H9 (cell line): ENCODE data around the gene FBXO41. TPM values are rescaled to one million over a fixed set of nuclear protein-coding genes. Genes with fewer than 3 reads are reported as not detected.

Experiments
- DNase-seq: peaks from one replicate; pipeline ENCODE4 v3.0.0-alpha.2; 2017
- H2AFZ ChIP-seq: one replicate; pipeline ENCODE4 v1.6.1; 2013; ENCODE audit warnings: mild to moderate bottlenecking, low read length, control low read depth, moderate library complexity
- H2AK5ac ChIP-seq: 2 replicates; pipeline ENCODE4 v1.6.1; 2013; ENCODE audit warnings: low read length, control low read depth, mixed read lengths; ENCODE audit not compliant: insufficient read length
- H2BK120ac ChIP-seq: one replicate; pipeline ENCODE4 v1.6.1; 2013; ENCODE audit warnings: low read depth, mild to moderate bottlenecking, low read length, control low read depth, inconsistent platforms; ENCODE audit not compliant: poor library complexity, severe bottlenecking
- H2BK12ac ChIP-seq: 2 replicates; pipeline ENCODE4 v1.6.1; 2013; ENCODE audit warnings: low read length, control low read depth, mixed read lengths, low read depth; ENCODE audit not compliant: insufficient read length
- H2BK15ac ChIP-seq: 2 replicates; pipeline ENCODE4 v1.6.1; 2013; ENCODE audit warnings: low read depth, low read length, control low read depth
- H2BK20ac ChIP-seq: one replicate; pipeline ENCODE4 v1.6.1; 2013; ENCODE audit warnings: low read depth, mild to moderate bottlenecking, low read length, control low read depth, inconsistent platforms; ENCODE audit not compliant: poor library complexity, severe bottlenecking
- H2BK5ac ChIP-seq: 2 replicates; pipeline ENCODE4 v1.6.1; 2013; ENCODE audit warnings: low read length, control low read depth, mixed read lengths; ENCODE audit not compliant: insufficient read length
- H3K14ac ChIP-seq: 2 replicates; pipeline ENCODE4 v1.6.1; 2013; ENCODE audit warnings: low read length, control low read depth; ENCODE audit not compliant: insufficient read depth
- H3K18ac ChIP-seq: 2 replicates; pipeline ENCODE4 v1.6.1; 2013; ENCODE audit warnings: low read depth, mild to moderate bottlenecking, mixed read lengths, low read length, control low read depth; ENCODE audit not compliant: insufficient read length
- H3K23ac ChIP-seq: 2 replicates; pipeline ENCODE4 v1.6.1; 2013; ENCODE audit warnings: low read length, control low read depth, mixed read lengths, low read depth; ENCODE audit not compliant: insufficient read length
- H3K23me2 ChIP-seq: 2 replicates; pipeline ENCODE4 v1.6.1; 2013; ENCODE audit warnings: low read depth, mild to moderate bottlenecking, mixed read lengths, low read length, control low read depth; ENCODE audit not compliant: insufficient read length, poor library complexity, severe bottlenecking
- H3K27ac ChIP-seq: 2 replicates; pipeline ENCODE4 v1.5.1; 2013; ENCODE audit warnings: low read length, control low read depth, mixed read lengths, low read depth; ENCODE audit not compliant: insufficient read length
- H3K27me3 ChIP-seq: 2 replicates; pipeline ENCODE4 v1.6.1; 2013; ENCODE audit warnings: low read length, control low read depth, inconsistent platforms; ENCODE audit not compliant: insufficient read depth
- H3K4ac ChIP-seq: 2 replicates; pipeline ENCODE4 v1.6.1; 2013; ENCODE audit warnings: low read depth, mild to moderate bottlenecking, control low read depth, inconsistent platforms, low read length, moderate library complexity
- H3K4me1 ChIP-seq: 2 replicates; pipeline ENCODE4 v1.6.1; 2013; ENCODE audit warnings: low read length, control low read depth, inconsistent platforms; ENCODE audit not compliant: insufficient read depth
- H3K4me2 ChIP-seq: 2 replicates; pipeline ENCODE4 v1.6.1; 2013; ENCODE audit warnings: low read length, control low read depth, mixed read lengths; ENCODE audit not compliant: insufficient read length, insufficient read depth
- H3K56ac ChIP-seq: 2 replicates; pipeline ENCODE4 v1.6.1; 2013; ENCODE audit warnings: low read depth, mild to moderate bottlenecking, mixed read lengths, low read length, control low read depth; ENCODE audit not compliant: insufficient read length
- H3K79me1 ChIP-seq: 2 replicates; pipeline ENCODE4 v1.6.1; 2013; ENCODE audit warnings: low read depth, mild to moderate bottlenecking, moderate library complexity, low read length, control low read depth, inconsistent platforms; ENCODE audit not compliant: insufficient read depth, poor library complexity, severe bottlenecking
- H3K79me2 ChIP-seq: 2 replicates; pipeline ENCODE4 v1.6.1; 2013; ENCODE audit warnings: low read length, control low read depth, inconsistent platforms; ENCODE audit not compliant: insufficient read depth
- H3K9ac ChIP-seq: 2 replicates; pipeline ENCODE4 v1.6.1; 2013; ENCODE audit warnings: low read length, control low read depth, mixed read lengths; ENCODE audit not compliant: insufficient read length; ENCODE audit errors: extremely low read depth
- H3K9me3 ChIP-seq: one replicate; pipeline ENCODE4 v1.6.1; 2013; ENCODE audit warnings: low read depth, low read length, inconsistent platforms; ENCODE audit not compliant: control insufficient read depth
- H3T11ph ChIP-seq: one replicate; pipeline ENCODE4 v1.6.1; 2013; ENCODE audit warnings: mild to moderate bottlenecking, low read length, control low read depth, inconsistent platforms
- H4K20me1 ChIP-seq: one replicate; pipeline ENCODE4 v1.6.1; 2013; ENCODE audit not compliant: control insufficient read depth, insufficient read length, insufficient read depth
- H4K5ac ChIP-seq: 2 replicates; pipeline ENCODE4 v1.6.1; 2013; ENCODE audit warnings: low read depth, mild to moderate bottlenecking, mixed read lengths, low read length, control low read depth; ENCODE audit not compliant: insufficient read length
- H4K8ac ChIP-seq: replicated peaks from 2 replicates; pipeline ENCODE4 v1.6.1; 2013; ENCODE audit warnings: low read length, control low read depth, mixed read lengths, low read depth; ENCODE audit not compliant: insufficient read length
- H4K91ac ChIP-seq: 2 replicates; pipeline ENCODE4 v1.6.1; 2013; ENCODE audit warnings: low read depth, mild to moderate bottlenecking, moderate library complexity, mixed read lengths, low read length, control low read depth; ENCODE audit not compliant: insufficient read length
- H3K27ac Mint-ChIP-seq, 3 experiments: 2 replicates in 2 of 3; 3 replicates in 1 of 3; pipeline ENCODE4 v1.8.0; 2020 to 2021; ENCODE audit warnings: mixed read lengths in 3 of 3, mild to moderate bottlenecking in 1 of 3, moderate library complexity in 1 of 3
- H3K27me3 Mint-ChIP-seq: 2 replicates; pipeline ENCODE4 v1.8.0; 2021; ENCODE audit warnings: low read depth, mild to moderate bottlenecking, moderate library complexity, mixed read lengths
- H3K36me3 Mint-ChIP-seq, 3 experiments: 2 replicates in 2 of 3; 3 replicates in 1 of 3; pipeline ENCODE4 v1.8.0; 2020 to 2021; ENCODE audit warnings: low read depth in 3 of 3, mixed read lengths in 3 of 3; ENCODE audit not compliant: insufficient read depth in 1 of 3
- H3K4me1 Mint-ChIP-seq, 2 experiments: 2 replicates each; pipeline ENCODE4 v1.8.0; 2020; ENCODE audit warnings: mixed read lengths in 2 of 2
- H3K4me3 Mint-ChIP-seq, 2 experiments: 2 replicates in 1 of 2; 3 replicates in 1 of 2; pipeline ENCODE4 v1.8.0; 2020 to 2021; ENCODE audit warnings: mild to moderate bottlenecking in 2 of 2, mixed read lengths in 2 of 2, moderate library complexity in 1 of 2
- H3K9me3 Mint-ChIP-seq, 2 experiments: 2 replicates in 1 of 2; 3 replicates in 1 of 2; pipeline ENCODE4 v1.8.0; 2020; ENCODE audit warnings: mild to moderate bottlenecking in 2 of 2, mixed read lengths in 2 of 2, moderate library complexity in 1 of 2
- CTCF ChIP-seq: fragments of 200-600 bp; sonication (generic); conservative IDR thresholded peaks from 3 replicates; pipeline ENCODE4 v1.8.0; 2021; ENCODE audit warnings: antibody characterized with exemption, mild to moderate bottlenecking
- WGBS: extraction: QIAGEN DNeasy Blood & Tissue Kit; methylation state at CpG from one replicate; pipeline ENCODE4 v1.1.7; 2013; ENCODE audit warnings: missing lambda C conversion rate, low lambda C conversion rate, mixed read lengths; ENCODE audit not compliant: insufficient read length; ENCODE audit errors: extremely low coverage; 5-methylcytosine and 5-hydroxymethylcytosine counted together
- total RNA-seq: library from RNA; stranded (reverse); gene quantifications from 2 replicates; pipeline ENCODE4 v1.2.1, GENCODE V29; 2021

Gene FBXO41
- total RNA-seq, 1 experiment from 2014 or later = 16.2 TPM

- H2BK120ac ChIP-seq = no peak overlapping the region
- no peak overlapping the region for H3T11ph ChIP-seq
- H4K5ac ChIP-seq = no peak overlapping the region
- no peak overlapping the region for H3K4ac ChIP-seq
- Mint-ChIP-seq H3K9me3 (no peaks in the 10 kb centered on the region), H3K4me3 (peak overlapping the region in 1 of 2 experiments; percentile 34; a peak in 2 of 5 replicates), H3K4me1 (peaks cover 22 to 29% of the 10 kb centered on the region in 2 experiments), H3K27ac (peak overlapping the region in 1 of 3 experiments; percentile 79; a peak in 1 of 7 replicates), H3K36me3 (peaks cover 3 to 22% (median 21%) of the 10 kb centered on the region in 3 experiments; a peak in 6 of 7 replicates), H3K27me3 (peaks cover 3% of the 10 kb centered on the region; the same call in 1 of the 2 replicates)
- no peaks in the 10 kb centered on the region for H3K23me2 ChIP-seq
- H3K9ac ChIP-seq = no peak overlapping the region
- no peak overlapping the region for H2BK20ac ChIP-seq
- no peak overlapping the region for H2BK5ac ChIP-seq
- H3K79me2 ChIP-seq = peaks cover 7% of the 10 kb centered on the region; the same call in 1 of the 2 replicates
- no peaks in the 10 kb centered on the region for H3K9me3 ChIP-seq
- H3K18ac ChIP-seq = no peak overlapping the region
- no peak for DNase-seq
- H3K27ac ChIP-seq = no peak overlapping the region
- H4K20me1 ChIP-seq = no peaks in the 10 kb centered on the region
- no peak for TF ChIP-seq CTCF
- no CpG with 5 or more reads among the region's 5 CpGs for whole genome bisulfite sequencing
- no peak overlapping the region for H4K91ac ChIP-seq
- no peak overlapping the region for H4K8ac ChIP-seq
- no peak overlapping the region for H2BK15ac ChIP-seq
- no peak overlapping the region for H2AFZ ChIP-seq
- peaks cover 4% of the 10 kb centered on the region for H3K79me1 ChIP-seq
- H3K14ac ChIP-seq = no peak overlapping the region
- H3K4me1 ChIP-seq = 0 out of 2 replicates have a peak, but pooled peaks cover 3% of the 10 kb centered on the region
- H2BK12ac ChIP-seq = no peak overlapping the region
- no peak overlapping the region for H3K56ac ChIP-seq
- H3K27me3 ChIP-seq = no peaks in the 10 kb centered on the region
- H3K4me2 ChIP-seq = no peak overlapping the region
- no peak overlapping the region for H2AK5ac ChIP-seq
- H3K23ac ChIP-seq = no peak overlapping the region
These were observed 67.1 kb downstream of the FBXO41 start for GRCh38 chr2:73217160-73217559.
